HL-60/S4 treated with phorbol 12-myristate 13-acetate at 8.2 ng/mL for 4 days and 3 days (cell line): ENCODE measurements around the gene MTCL1.

Source experiments
- in situ Hi-C: fragments of 300-500 bp; cut with MboI; formaldehyde crosslinking; loops from 2 replicates; pipeline ENCODE4 v1.15.0; 2022; ENCODE audit warnings: low sequenced_read_pairs

Gene MTCL1

GRCh38 chr18:8788503-8789429 is 83.4 kb downstream of the MTCL1 start:
- in situ Hi-C loops = no loop called here

GRCh38 chr18:8791171-8791651 is 85.9 kb downstream of the MTCL1 start:
- in situ Hi-C loops = no loop called here

GRCh38 chr18:8792688-8793316 is 87.4 kb downstream of the MTCL1 start:
- in situ Hi-C loops = no loop called here

GRCh38 chr18:8793445-8794155 is 88.2 kb downstream of the MTCL1 start:
- in situ Hi-C loops = no loop called here

- in situ Hi-C loops = no loop called here
These were observed 89.0 kb downstream of the MTCL1 start for GRCh38 chr18:8794156-8794933.

GRCh38 chr18:8794934-8795280 is 89.6 kb downstream of the MTCL1 start:
- in situ Hi-C loops = no loop called here

- in situ Hi-C loops = no loop called here
These were observed 90.4 kb downstream of the MTCL1 start for GRCh38 chr18:8795586-8796325.

- in situ Hi-C loops = no loop called here
These were observed 91.8 kb downstream of the MTCL1 start for GRCh38 chr18:8797206-8797605.

GRCh38 chr18:8799001-8799400 is 93.6 kb downstream of the MTCL1 start:
- in situ Hi-C loops = no loop called here

GRCh38 chr18:8799596-8800441 is 94.5 kb downstream of the MTCL1 start:
- in situ Hi-C loops = no loop called here

- in situ Hi-C loops = no loop called here
These were observed 95.1 kb downstream of the MTCL1 start for GRCh38 chr18:8800445-8800844.

- in situ Hi-C loops = no loop called here
These were observed 95.5 kb downstream of the MTCL1 start for GRCh38 chr18:8800876-8801262.

- in situ Hi-C loops = no loop called here
These were observed 96.0 kb downstream of the MTCL1 start for GRCh38 chr18:8801263-8801901.

- in situ Hi-C loops = no loop called here
These were observed 96.8 kb downstream of the MTCL1 start for GRCh38 chr18:8802017-8802672.

- in situ Hi-C loops = no loop called here
These were observed 97.9 kb downstream of the MTCL1 start for GRCh38 chr18:8803063-8803795.

GRCh38 chr18:8803957-8804356 is 98.6 kb downstream of the MTCL1 start:
- in situ Hi-C loops = no loop called here

- in situ Hi-C loops = no loop called here
These were observed 100.2 kb downstream of the MTCL1 start for GRCh38 chr18:8805552-8805951.
